Fibroblast of skin of back (primary cell): ENCODE measurements around the gene ZNF525. TPM values are rescaled to one million over a fixed set of nuclear protein-coding genes. Genes with fewer than 3 reads are reported as not detected.
"Not testable (repeated sequence)": the region's sequence is repeated elsewhere in the genome, so short reads cannot be mapped to it uniquely, and the experiment has no call there.

Source experiments
- DNase-seq: peaks from one replicate; pipeline ENCODE4 v3.0.0-alpha.2; 2013
- polyA plus RNA-seq, 2 experiments: library from polyadenylated mRNA; unstranded; fragments of 120-200 nt; gene quantifications; one replicate each; pipeline ENCODE4 v1.2.1, GENCODE V29; 2013; ENCODE audit not compliant: insufficient read length in 2 of 2

ZNF525 gene
- 3.1 TPM for polyA plus RNA-seq (2013, experiment 1 of 2; ENCODE audit: insufficient read length)
- polyA plus RNA-seq (2013, experiment 2 of 2; ENCODE audit: insufficient read length) = 3.0 TPM

- peak; percentile 76 for DNase-seq
Measured at GRCh38 chr19:53365134-53365898, at the start of gene ZNF525. Gene ZNF525, plus strand, starts transcription at chr19:53365705. Its CDS starts 6,577 bp downstream, at chr19:53372282.

- DNase-seq = peak; percentile 34
Measured at GRCh38 chr19:53328967-53329366, 36.5 kb upstream of the ZNF525 start.

- no peak for DNase-seq
Measured at GRCh38 chr19:53332484-53332883, 33.0 kb upstream of the ZNF525 start.

- no peak for DNase-seq
Measured at GRCh38 chr19:53333066-53333462, 32.4 kb upstream of the ZNF525 start.

GRCh38 chr19:53333463-53334449, 31.7 kb upstream of the ZNF525 start, which contains the start of gene ZNF845:
Gene ZNF845, plus strand, starts transcription at chr19:53333749. Its CDS starts 7,559 bp downstream, at chr19:53341308.
- DNase-seq = peak; percentile 91

GRCh38 chr19:53344403-53344802, 21.1 kb upstream of the ZNF525 start:
- not testable (repeated sequence) for DNase-seq

- no peak for DNase-seq
Measured at GRCh38 chr19:53355739-53356138, 9.8 kb upstream of the ZNF525 start.

- no peak for DNase-seq
Measured at GRCh38 chr19:53357821-53358581, 7.5 kb upstream of the ZNF525 start.

- not testable (repeated sequence) for DNase-seq
Measured at GRCh38 chr19:53360056-53360455, 5.4 kb upstream of the ZNF525 start.

- peak; percentile 37 for DNase-seq
Measured at GRCh38 chr19:53365899-53366493, 491 bp downstream of the ZNF525 start.

GRCh38 chr19:53372196-53372595, 6.7 kb downstream of the ZNF525 start:
- DNase-seq = no peak

GRCh38 chr19:53374288-53374687, 8.8 kb downstream of the ZNF525 start:
- no peak for DNase-seq

- DNase-seq = no peak
Measured at GRCh38 chr19:53374743-53375142, 9.2 kb downstream of the ZNF525 start.

- DNase-seq = no peak
Measured at GRCh38 chr19:53381376-53381775, 15.9 kb downstream of the ZNF525 start.

GRCh38 chr19:53388168-53388567, 22.7 kb downstream of the ZNF525 start:
- peak; percentile 59 for DNase-seq

GRCh38 chr19:53388904-53389303, 23.4 kb downstream of the ZNF525 start:
- no peak for DNase-seq

- no peak for DNase-seq
Measured at GRCh38 chr19:53389571-53389970, 24.1 kb downstream of the ZNF525 start.

- DNase-seq = no peak
Measured at GRCh38 chr19:53389978-53390377, 24.5 kb downstream of the ZNF525 start.

- peak; percentile 71 for DNase-seq
Measured at GRCh38 chr19:53394522-53394973, 29.0 kb downstream of the ZNF525 start.

GRCh38 chr19:53394974-53395839, 29.7 kb downstream of the ZNF525 start, which contains the start of gene ZNF765:
Gene ZNF765, plus strand, starts transcription at chr19:53395149. Its CDS starts 2,867 bp downstream, at chr19:53398016.
- peak; percentile 91 for DNase-seq
